HG03439 (cell line): ENCODE results near the gene PRR20E.
"Not testable (repeated sequence)": the region's sequence is repeated elsewhere in the genome, so short reads cannot be mapped to it uniquely, and the experiment has no call there.

ENCODE experiments used
- ATAC-seq: cut with Tn5 transposase; IDR thresholded peaks from one replicate; pipeline ENCODE4 v1.9.1; 2021; ENCODE audit warnings: mild to moderate bottlenecking, moderate library complexity; ENCODE audit not compliant: unreplicated experiment

PRR20E gene

DNA sequence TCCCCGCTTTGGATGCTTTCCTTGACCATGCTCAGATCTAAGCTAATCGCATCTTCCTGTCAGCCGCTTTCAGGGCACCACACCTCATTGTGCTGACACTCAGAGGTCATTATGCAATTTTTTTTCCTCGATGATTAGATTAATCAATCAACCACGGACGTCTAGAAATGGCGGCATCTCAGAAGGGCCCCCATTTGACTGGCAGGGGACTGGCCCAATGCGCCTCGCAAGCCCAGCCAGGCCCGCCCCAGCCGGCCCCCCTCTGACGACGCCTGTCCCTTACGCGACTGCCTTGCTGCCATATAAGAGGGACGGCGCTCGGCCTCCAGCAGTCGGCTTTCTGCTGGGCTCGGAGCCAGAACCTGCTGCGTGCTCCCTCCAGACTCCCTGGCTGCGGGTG is at the start of gene PRR20E:
Gene PRR20E, plus strand, starts transcription at position 301 of the 400 bp plus-strand sequence. CDS start 387 bp downstream, outside the sequence.
- ATAC-seq, result not testable (repeated sequence)

DNA sequence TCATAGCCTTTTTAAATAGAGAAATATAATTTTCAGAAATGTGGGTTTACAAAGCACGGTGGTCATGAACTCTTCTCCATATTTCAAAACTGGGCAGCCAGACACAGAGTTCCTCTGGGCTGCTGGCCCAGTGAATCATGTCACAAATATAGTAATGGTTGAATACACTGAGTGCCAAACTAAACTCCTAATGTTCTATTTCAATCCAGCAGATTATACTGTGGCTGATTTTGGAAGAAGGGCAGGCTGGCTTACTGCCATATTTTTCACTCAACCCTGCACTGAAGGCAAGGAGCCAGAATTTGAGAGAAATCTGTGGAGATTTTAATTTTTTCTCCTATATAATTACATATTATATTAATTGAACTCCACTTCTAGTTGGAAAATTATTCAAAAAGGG is 43.3 kb upstream of the PRR20E start:
- ATAC-seq, result no peak

DNA sequence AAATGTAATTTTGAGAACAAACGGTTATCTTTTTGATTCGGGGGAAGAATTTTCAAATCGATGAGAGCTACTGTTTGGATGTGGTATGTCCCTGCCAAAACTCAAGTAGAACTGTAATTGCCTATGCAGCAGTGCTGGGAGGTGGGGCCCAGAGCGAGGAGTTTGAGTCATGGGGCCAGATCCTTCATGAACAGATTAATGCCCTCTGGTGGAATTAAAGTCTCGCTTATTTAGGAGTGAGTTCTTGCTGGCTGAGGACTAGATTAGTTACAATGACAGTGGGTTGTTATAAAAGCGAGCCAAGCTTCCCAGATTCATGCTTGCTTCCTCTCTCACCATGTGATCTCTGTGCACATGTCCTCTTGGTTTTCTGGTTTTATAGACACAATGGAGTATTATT is 38.1 kb upstream of the PRR20E start:
- ATAC-seq, result no peak

DNA sequence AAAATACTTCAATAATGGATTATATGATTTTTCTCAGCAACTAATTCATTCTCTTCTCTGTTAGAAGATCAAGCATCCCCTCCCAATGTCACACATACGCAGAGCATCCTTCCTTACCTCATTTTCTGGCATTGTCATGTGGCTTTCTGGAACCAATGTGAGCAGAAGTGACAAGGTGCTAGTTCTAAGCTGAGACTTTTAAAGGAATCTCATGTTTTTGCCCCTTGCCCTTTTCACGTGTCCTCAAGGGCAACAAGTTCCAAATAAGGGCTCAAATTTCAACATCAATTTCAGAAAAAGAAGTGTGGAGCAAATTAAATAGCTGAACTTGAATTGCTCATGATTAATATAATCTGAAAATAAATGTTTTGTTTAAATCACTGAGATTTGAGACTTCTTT is 30.9 kb upstream of the PRR20E start:
- no peak for ATAC-seq

DNA sequence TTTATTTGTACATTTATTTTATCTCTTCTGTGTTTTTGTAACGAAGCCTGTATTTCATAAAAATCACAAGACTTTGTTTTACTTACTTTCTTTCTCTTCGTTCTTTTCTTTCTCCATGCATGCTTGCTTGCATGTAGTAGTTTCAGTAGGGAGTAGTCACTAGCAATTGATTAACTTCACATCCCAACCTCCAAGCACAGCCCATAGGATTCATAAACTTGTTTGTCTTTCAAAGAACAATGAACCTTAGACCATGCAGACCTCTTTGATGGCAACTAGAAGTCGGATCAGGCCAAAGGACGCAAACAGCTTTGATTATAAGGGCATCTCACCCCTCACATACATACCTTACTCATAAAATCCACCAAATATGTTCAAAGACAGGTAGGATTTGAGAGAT is 29.4 kb upstream of the PRR20E start:
- ATAC-seq, result no peak

DNA sequence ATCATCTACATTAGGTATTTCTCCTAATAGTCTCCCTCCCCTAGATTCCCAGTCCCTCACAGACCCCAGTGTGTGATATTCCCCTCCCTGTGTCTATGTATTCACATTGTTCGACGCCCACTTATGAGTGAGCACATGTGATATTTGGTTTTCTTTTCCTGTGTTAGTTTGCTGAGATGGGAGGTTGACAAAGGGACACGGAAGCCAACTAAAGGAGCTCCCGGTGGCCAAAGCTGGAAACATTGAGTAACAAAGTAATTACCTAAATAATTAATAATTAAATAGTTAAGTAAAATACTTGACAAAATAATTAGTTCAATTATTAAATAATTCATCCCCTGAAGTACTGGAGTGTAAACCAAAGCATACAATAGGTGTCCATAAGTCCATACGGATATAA is 28.0 kb upstream of the PRR20E start:
- no peak for ATAC-seq

DNA sequence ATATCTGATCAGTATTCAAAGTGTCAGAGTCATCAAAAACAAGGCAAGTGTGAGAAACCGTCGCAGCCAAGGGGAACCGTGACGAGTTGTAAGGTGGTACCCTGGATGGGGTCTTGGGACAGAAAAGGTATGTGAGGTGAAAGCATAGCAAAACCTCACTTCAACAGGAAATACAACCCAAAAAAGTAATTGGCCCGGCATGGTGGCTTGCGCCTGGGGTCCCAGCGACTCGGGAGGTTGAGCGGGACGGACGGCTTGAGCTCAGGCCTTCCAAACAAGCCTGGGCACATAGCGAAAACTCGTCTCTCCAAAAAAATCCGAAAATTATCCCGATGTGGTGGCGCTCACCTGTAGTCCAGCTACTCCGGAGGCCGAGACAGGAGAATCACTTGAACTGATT is 27.2 kb upstream of the PRR20E start:
- not testable (repeated sequence) for ATAC-seq

DNA sequence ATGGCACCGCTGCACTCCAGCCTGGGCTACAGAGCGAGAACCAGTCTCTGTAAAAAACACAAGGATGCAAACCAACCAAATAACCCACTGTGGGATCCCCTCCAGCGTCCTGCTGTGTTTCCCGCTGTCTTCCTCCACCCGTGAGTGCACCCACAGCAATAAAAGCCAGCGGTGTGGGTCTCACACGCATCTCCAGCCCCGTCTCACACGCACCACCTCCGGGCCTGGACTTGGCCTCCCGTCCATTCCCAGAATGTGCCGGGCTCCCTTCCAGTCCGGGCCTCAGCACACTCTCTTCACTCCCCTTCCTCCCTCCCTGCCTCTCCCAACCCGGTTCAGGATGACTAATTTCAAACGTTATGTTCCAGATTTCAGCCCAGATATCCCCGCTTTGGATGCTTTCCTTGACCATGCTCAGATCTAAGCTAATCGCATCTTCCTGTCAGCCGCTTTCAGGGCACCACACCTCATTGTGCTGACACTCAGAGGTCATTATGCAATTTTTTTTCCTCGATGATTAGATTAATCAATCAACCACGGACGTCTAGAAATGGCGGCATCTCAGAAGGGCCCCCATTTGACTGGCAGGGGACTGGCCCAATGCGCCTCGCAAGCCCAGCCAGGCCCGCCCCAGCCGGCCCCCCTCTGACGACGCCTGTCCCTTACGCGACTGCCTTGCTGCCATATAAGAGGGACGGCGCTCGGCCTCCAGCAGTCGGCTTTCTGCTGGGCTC is 26.6 kb upstream of the PRR20E start, which contains the start of gene PRR20A:
Gene PRR20A, plus strand, starts transcription at position 684 of the 734 bp plus-strand sequence. CDS start 387 bp downstream, outside the sequence.
- ATAC-seq, result not testable (repeated sequence)

DNA sequence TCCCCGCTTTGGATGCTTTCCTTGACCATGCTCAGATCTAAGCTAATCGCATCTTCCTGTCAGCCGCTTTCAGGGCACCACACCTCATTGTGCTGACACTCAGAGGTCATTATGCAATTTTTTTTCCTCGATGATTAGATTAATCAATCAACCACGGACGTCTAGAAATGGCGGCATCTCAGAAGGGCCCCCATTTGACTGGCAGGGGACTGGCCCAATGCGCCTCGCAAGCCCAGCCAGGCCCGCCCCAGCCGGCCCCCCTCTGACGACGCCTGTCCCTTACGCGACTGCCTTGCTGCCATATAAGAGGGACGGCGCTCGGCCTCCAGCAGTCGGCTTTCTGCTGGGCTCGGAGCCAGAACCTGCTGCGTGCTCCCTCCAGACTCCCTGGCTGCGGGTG is 19.8 kb upstream of the PRR20E start, which contains the start of gene PRR20B:
Gene PRR20B, plus strand, starts transcription at position 301 of the 400 bp plus-strand sequence. CDS start 387 bp downstream, outside the sequence.
- ATAC-seq, result not testable (repeated sequence)

DNA sequence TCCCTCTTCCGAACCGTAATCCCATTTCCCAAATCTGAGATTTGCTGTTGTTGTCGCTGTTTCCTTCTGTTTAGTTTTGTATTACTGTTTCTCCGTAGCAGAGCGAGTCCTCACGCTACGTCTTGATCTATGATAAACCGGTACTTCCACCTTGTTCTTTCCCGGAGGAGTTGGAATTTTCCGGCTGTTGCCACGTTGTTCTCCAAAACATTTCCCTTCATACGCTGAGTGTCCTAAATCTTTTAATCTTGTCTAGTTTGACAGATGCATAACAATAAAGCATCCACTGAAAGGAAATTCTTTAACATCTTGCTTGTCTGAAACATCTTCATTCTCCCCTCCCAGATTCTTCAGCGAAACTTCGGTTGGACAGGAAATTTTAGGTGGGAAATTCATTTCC is 18.9 kb upstream of the PRR20E start:
- not testable (repeated sequence) for ATAC-seq

DNA sequence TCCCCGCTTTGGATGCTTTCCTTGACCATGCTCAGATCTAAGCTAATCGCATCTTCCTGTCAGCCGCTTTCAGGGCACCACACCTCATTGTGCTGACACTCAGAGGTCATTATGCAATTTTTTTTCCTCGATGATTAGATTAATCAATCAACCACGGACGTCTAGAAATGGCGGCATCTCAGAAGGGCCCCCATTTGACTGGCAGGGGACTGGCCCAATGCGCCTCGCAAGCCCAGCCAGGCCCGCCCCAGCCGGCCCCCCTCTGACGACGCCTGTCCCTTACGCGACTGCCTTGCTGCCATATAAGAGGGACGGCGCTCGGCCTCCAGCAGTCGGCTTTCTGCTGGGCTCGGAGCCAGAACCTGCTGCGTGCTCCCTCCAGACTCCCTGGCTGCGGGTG is 13.2 kb upstream of the PRR20E start, which contains the start of gene PRR20C:
Gene PRR20C, plus strand, starts transcription at position 301 of the 400 bp plus-strand sequence. CDS start 387 bp downstream, outside the sequence.
- not testable (repeated sequence) for ATAC-seq

DNA sequence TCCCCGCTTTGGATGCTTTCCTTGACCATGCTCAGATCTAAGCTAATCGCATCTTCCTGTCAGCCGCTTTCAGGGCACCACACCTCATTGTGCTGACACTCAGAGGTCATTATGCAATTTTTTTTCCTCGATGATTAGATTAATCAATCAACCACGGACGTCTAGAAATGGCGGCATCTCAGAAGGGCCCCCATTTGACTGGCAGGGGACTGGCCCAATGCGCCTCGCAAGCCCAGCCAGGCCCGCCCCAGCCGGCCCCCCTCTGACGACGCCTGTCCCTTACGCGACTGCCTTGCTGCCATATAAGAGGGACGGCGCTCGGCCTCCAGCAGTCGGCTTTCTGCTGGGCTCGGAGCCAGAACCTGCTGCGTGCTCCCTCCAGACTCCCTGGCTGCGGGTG is 6.7 kb upstream of the PRR20E start, which contains the start of gene PRR20D:
Gene PRR20D, plus strand, starts transcription at position 301 of the 400 bp plus-strand sequence. CDS start 387 bp downstream, outside the sequence.
- not testable (repeated sequence) for ATAC-seq

DNA sequence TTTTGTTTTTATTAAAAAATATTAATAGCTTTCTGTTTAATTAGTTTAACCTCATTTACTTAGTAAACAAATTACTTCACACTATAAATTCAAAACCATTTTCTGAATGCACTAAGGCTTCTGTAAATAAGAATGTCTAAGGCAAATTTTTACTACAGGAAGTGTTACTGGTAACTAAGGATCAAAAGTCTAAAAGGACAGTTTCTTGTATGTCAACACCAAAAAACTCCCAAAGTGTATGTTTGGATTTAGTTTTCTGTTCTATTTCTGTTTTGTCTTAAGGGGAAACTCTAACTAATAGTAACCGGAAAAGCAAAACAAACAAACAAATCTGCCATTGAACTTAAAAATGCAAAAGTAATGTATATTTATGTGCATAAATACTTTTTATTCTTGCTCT is 24.7 kb downstream of the PRR20E start:
- ATAC-seq, result no peak

DNA sequence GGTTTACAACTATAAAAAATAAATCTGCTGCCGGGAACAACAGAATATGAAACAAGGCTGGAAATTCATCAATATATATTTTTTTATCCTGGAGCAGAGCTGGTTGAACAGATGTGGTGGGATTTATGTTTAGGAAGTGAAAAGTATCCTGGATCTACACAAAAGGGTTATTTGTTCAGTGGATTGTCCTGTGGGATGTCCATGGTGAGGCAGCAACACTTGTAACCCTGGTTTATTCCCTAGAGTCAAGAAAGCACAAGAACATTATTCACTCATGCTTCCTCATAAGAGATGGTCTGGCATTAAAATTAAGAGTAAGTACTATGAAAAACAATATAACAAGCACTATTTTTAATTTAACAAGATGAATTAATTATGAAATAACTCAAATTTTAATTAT is 46.0 kb downstream of the PRR20E start:
- no peak for ATAC-seq
